DMS79 treated with DMSO at 0.1 percent for 48 hours (cell line): Measurements from ENCODE around the gene SLX9.

Source experiments
- DNase-seq: peaks from one replicate; lab custom pipeline; 2025; lab: John Stamatoyannopoulos, UW

SLX9 gene

GRCh38 chr21:44991538-44992483, 52.0 kb downstream of the SLX9 start:
- DNase-seq, result no peak

DNA sequence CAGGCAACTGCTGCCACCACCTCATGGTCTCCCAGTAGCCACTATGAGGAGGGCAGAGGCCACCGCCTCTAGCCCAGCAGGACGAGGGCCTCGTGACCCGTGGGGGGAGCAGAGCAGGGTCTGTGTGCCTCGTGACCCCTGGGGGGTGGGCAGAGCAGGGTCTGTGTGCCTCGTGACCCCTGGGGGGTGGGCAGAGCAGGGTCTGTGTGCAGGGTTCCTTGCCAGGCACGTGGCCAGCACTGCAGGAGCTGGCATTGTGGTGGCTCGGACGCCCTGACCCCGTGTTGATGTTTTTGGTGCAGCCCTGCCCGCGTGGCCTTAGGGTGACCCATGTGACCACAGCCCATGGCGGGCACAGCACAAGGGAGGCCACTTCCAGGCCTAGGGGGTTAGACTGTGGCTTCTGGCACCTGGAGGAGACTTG, 52.8 kb downstream of the SLX9 start:
- DNase-seq, result no peak

DNA sequence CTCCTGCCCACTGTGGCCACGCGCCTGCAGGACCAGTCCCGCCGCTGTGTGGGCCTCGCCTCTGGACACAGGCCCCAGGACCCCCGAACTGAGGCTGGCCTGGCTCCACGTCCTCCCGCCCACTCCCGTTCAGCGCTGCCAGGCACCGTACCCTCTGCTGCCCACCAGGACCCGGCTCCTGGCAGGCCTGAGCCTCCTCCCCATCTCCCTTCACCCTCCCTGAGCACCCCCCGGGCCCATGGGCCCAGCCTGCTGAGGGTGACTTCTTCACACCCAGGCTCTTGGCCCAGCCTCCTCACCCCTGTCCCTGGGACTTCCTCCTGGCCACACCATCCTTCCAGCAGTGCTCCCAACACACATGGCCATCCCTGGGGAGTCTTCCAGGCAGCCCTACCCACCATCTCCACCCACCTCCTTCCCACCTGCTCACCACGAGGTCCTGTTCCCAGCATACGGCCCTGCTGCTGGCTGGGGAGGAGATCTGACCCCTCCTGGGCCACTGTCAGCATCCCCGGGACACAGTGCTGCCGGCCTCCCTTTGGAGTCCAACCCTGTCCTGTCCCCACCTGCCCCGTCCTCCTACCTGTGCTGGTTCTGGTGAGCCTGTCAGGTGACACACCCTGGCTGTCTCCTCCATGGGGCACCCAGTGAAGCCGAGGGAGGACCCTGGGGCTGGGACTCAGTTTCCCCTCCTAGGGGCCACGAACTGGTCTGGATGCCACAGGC, 53.7 kb downstream of the SLX9 start:
- DNase-seq, result no peak

DNA sequence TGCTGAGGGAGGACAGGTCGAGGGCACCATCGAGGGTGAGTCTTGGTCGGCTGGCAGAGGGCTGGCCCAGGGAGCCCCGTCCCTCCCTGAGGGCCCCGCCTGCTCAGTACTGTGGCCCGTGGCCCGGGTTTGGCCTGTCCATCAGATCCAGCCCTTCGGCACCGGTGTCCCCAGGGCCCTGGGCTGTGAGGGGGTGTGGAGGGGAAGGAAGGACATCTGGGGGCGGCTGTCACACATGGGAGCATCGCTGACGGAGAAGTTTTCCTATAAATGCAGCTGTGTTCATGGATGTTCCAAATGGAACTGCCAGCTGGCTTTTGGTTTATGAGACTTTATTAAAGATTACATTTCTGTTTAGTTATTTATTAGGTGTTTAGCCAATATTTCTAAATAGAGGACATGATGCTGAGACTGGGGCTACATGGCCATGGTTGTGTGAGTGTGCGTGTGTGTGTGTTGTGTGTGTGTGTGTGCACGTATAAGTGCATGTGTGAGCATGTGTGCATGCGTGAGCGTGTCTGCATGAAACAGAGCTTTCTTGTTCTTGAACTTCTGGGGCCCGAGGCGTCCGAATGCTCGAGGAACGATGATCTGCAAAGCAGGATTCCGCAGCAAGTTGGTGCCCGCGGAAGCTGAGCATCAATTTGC, 54.3 kb downstream of the SLX9 start:
- no peak for DNase-seq

DNA sequence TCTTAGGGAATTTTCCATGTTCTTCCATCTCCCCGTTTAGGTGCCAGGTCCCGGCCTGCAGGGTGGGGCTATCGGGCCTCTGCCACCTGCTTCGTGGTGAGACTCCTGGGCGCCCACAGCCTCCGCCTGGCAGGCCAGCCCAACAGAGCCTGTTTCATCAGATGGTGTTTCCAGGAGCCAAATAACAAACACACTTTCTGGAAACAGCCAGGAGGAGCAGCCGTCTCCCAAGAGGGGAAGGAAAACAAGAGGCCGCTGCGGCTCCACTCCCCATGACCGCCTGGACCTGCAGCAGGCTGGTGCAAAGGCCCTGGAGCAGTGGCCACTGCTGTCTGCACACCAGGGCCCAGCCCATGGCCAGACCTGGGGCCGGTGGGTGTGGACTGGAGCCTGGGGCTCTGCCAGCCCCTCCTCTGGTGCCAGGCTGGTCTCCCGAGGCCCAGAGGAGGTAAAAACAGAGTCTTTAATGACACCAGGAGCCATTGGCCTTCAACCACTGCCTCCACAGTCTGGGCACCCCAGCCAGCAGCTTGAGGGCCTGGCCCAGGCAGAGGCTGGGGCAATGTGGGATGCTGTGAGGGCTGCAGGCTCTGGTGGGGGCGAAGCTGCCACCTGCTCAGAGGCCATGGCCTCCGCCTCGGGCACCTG, 55.0 kb downstream of the SLX9 start:
- DNase-seq, result no peak

DNA sequence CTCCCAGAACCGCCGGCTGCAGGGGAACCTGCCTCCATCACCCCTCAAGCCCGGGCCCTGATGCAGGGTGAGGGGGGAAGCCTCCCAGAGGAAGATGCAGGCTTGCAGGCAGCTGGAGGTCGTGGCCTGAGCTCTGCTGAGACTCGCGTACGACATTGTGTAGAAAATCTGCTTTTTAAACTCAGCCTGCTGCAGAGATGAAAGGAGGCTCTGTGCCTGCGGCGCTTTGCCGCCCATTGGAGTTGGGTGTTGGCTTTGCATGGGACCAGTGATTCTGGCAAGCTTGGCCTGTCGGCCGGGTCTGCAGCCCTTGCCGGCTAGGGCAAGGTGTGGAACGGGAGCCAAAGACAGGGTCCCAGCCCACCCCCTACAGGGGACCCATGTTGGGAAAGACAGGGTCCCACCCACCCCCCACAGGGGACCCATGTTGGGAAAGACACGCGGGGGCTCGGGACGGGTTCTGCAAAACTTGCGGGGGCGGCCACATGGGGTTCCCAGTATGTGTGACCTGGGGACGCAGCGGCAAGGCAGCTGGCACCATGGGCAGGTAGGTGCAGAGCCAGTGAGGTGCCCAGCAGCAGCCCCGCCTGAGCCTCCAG, 55.6 kb downstream of the SLX9 start:
- no peak for DNase-seq

- no peak for DNase-seq
These were observed 56.3 kb downstream of the SLX9 start for GRCh38 chr21:44996096-44996495.

GRCh38 chr21:44996501-44996921, 56.7 kb downstream of the SLX9 start:
- DNase-seq, result no peak

- DNase-seq, result no peak
These were observed 57.4 kb downstream of the SLX9 start for GRCh38 chr21:44996983-44997936.

DNA sequence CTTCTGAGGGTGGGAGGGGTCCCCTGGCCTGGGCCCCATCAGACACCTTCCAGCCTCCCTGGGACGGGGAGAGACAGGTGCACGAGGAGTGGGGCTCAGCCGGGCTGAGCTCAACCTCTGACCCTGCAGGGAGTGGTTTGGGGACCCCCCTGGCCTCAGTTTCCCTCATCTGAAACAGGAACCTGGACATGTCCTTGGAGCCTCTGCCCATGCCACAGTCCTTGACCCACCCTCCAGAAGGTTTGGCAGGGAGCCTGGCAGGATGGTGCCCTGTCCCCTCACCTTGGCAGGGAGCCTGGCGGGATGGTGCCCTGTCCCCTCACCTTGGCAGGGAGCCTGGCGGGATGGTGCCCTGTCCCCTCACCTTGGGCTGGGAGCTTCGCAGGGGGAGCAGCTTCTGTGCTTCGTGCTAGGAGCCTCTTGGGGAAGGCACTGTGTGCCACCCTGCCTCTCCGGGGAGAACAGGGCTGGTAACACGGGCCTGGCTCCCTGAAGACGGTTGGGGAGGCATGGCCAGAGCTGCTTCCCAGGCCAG, 58.3 kb downstream of the SLX9 start:
- DNase-seq, result no peak

DNA sequence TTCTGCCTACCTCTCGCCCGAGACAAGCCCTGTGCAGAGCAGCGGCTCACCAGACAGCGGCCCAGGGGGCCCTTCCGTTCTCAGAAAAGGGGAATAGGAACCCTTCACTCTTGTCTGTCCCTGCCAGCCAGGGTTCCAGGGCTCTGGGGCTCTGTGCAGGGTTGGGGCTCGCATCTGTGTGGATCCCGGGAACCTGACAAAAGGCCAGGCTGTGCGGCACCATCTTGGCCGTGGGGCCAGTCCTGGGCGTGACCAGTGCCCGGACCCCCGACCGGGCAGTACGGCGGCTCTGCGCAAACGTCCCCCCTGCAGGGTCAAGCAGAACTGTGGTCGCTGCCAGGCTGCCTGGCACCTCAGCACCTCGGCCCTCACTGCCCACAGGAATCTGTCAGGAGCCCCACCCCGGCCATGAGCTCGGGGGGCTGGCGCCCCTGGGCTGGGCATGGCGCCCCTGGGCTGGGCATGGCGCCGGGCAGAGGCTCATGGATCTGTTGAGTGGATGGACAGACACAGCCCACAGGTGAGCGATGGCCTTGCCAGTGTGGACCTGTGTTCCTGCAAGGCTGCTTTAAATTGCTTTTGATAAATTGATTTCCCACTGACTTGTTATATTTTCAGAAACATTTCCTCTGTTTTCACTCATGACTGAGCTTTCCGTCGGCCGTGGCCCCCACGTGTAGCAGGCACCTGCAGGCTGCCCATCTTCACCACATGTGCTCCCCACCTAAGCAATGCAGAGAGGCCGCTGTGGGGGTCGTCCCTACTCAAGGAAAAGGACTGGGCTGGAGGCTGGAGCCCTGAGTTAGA, 59.0 kb downstream of the SLX9 start:
- DNase-seq, result no peak

DNA sequence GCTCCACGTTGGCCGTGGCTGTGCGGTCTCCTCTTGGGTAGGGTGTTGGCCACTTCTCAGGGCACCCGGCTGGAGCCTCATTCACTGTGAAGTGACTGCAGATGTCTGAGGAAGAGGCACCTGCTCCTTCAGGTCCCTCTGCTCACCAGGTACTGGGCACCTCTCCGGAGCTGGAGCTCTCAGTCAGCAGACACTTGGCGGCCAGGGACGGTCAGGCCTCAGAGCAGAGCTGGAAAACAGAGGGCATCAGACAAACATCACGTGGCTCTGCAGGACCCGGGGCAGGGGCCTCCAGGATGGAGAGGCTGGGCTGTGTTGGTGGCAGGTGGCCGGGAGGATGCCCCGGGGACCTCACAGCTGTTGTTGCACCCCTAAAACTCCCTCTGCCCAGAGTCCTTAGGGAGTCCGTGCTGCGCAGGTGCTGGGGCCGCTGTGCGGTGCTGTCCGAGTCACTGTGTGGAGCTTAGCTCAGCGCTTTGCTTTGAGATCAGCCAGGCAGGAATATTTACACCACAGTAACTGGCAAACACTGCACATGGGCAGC, 59.7 kb downstream of the SLX9 start:
- DNase-seq, result no peak

DNA sequence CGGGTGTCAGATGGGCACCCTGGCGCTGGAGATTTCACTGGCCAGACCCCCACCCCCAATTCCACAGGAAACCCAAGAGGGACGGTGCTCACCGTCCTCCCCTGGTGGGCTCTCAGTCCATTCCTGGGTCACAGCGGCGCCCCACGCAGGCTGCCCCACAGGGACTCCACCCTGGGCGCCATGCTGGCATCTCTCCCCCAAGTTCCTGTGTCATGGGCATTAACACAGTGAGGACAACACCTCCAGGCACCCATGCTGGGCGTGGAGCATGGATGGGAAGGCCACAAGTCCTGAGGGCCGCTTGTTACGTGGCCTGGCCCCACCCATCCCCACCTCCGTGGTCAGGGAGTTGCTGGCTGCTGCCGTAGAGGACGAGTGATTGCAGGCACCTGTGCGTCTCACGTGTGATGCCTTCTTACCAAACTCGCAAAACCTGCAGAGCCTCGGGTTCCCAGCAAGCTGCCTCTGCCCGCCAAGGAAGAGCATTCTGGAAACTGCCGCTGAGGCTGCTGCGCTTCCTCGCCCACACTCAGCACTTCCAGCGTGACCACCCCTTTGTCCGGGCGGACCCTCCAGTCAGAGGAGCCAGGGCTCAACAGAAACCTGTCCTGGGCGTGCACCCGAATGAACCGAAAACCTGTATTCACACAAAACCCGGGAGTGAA, 60.3 kb downstream of the SLX9 start:
- no peak for DNase-seq

DNA sequence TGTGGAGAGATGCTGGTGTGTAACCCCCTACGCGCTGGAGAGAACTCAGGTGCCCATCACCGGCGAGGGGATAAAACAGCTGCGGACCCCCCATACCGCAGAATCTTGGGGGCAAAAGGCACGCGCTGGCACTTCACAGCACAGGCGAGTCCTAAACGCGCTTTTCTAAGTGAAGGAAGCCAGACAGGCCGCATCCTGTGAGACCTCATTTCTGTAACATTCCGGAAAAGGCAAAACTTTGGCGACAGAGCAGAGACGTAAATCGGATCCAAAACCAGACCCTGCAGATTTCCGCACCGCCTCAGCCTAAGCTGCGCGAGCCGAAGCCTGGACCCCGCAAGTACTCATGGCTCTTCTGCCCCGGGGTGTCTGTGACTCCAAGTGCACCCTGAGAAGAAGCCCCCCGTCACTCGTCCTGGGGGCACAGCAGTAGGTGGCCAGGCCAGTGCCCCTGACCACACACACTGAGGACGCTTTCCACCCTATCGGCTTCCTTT, 60.9 kb downstream of the SLX9 start:
- no peak for DNase-seq

DNA sequence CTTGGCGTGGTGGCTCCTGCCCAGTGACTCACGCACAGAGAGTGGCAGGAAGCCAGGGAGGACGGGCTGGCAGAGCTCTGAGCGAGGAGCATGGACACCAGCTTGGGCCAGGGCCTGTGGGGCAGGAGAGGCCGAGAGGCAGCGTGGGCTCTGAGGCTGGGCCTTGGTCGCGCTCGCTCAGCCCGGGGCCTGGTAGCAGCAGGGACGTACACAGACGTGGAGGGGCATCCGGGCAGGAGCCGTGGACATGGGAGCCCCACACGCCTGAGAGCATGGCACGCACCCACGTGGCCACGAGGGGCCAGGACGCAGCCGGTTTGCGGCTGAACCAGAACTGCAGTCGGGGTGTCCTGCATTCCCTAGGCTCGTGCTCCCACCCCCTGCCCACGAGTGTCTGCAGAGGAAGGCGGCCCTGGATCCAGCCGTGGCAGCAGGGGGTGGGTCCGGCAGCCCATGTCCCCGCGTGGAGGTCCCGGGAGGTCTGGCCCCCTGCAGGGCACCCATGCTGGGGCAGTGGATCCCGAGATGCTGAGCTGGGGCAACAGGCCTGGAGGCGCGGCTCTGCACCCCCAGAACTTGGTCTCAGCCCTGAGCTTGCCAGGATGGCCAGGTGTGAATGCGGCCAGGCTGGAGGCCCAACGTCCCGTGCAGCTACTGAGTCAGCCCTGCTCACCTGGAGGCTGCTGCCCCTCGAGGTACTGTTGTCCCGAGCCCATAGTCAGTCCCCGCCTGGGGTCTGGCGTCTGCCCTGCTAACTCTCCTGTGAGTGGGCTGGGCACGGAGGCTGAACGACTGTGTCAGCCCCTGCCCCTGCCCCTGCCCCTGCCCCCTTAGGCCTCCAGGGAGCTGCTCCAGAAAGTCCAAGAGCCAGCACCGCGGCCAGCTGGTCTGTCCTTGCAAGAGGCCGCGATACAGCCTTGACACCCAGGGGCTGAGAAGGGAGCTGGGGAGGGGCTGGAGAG, 61.6 kb downstream of the SLX9 start:
- DNase-seq, result no peak

DNA sequence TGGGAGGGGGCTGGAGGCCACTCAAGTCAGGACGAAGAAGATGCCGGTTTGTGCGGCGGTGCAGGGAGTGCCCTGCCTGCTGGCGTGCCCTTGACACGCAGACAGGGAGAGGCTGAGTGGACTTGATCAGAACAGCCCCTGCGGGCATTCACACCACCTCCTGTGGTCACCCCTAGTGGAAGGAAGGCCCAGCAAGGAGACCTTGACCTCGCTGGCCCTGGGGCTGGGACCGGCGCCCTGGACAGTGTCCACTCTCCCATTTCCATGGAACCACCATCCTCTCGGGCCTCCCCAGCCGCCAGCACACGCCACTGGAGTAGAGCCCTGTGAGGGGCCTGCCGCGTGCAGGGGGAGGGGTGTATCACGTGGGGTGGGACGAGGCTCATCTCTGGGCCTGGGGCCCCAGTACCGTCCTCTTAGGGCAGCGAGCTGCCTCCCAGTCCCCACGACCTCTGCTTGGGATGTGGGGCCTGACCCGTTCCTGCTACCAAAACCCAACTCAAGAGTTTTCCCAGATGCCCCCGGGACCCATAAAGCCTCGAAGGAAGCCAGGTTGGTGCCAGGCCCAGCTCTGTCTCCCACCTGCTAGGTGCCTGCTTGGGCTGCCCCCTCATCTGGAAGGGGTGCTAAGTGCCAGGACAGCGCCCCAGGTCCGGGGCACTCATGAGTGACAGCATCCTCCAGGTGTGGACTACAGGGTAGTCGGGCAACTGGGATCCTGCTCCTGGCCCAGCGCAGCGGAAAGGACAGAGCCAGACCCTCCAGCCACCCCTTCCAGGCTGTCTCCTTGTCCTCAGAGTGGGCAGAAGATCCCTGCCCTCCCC, 62.8 kb downstream of the SLX9 start:
- no peak for DNase-seq
